Measurements from ENCODE around the gene DHX35. TPM values are rescaled to one million over a fixed set of nuclear protein-coding genes. Genes with fewer than 3 reads are reported as not detected.

DHX35 gene
- total RNA-seq, 1 donor from 2014 or later, result 9.5 TPM

- peaks cover 57% of the 10 kb centered on the region for H3K36me3 Mint-ChIP-seq (ENCODE audit: low read depth)
- no peak for ATAC-seq (ENCODE audit: low read depth)
These were observed 11.0 kb downstream of the DHX35 start for GRCh38 chr20:38973107-38973506.

GRCh38 chr20:38973645-38974044 is 11.5 kb downstream of the DHX35 start:
- no peak overlapping the region for H3K27ac Mint-ChIP-seq
- H3K4me1 Mint-ChIP-seq, result no peaks in the 10 kb centered on the region
- intact Hi-C loops (cut with micrococcal nuclease), result no loop called here
- ATAC-seq (ENCODE audit: low read depth) (no peak), DNase-seq (no peak)
- TF ChIP-seq, protein P1, sequence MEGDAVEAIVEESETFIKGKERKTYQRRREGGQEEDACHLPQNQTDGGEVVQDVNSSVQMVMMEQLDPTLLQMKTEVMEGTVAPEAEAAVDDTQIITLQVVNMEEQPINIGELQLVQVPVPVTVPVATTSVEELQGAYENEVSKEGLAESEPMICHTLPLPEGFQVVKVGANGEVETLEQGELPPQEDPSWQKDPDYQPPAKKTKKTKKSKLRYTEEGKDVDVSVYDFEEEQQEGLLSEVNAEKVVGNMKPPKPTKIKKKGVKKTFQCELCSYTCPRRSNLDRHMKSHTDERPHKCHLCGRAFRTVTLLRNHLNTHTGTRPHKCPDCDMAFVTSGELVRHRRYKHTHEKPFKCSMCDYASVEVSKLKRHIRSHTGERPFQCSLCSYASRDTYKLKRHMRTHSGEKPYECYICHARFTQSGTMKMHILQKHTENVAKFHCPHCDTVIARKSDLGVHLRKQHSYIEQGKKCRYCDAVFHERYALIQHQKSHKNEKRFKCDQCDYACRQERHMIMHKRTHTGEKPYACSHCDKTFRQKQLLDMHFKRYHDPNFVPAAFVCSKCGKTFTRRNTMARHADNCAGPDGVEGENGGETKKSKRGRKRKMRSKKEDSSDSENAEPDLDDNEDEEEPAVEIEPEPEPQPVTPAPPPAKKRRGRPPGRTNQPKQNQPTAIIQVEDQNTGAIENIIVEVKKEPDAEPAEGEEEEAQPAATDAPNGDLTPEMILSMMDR (IDR thresholded peaks at IDR 0.05), result no peak
- H3K36me3 Mint-ChIP-seq (ENCODE audit: low read depth), result peaks cover 57% of the 10 kb centered on the region
- ChIA-PET CTCF (no interaction called here), POLR2A (interaction anchor here (1.2 kb wide), 1 partner anchor 11 kb away, joined by 4 read pairs; the partner anchor contains the start of gene DHX35)
- no peak overlapping the region for H3K4me3 Mint-ChIP-seq
- H3K27me3 Mint-ChIP-seq, result no peaks in the 10 kb centered on the region
- H3K9me3 Mint-ChIP-seq, result no peaks in the 10 kb centered on the region

More at GRCh38 chr20:38973107-38973506, 11.0 kb downstream of the DHX35 start:
- intact Hi-C loops (cut with micrococcal nuclease), result no loop called here
- Mint-ChIP-seq H3K27me3 (no peaks in the 10 kb centered on the region), H3K27ac (no peak overlapping the region), H3K9me3 (no peaks in the 10 kb centered on the region), H3K4me3 (no peak overlapping the region), H3K4me1 (no peaks in the 10 kb centered on the region)
- ChIA-PET POLR2A (interaction anchor here (0.5 to 1.2 kb wide), 2 partner anchors 11 to 36 kb away, joined by 3 to 4 read pairs; partner anchors contain the start of gene DHX35), CTCF (no interaction called here)
- TF ChIP-seq, protein P1 (IDR thresholded peaks at IDR 0.05), result no peak
- DNase-seq, result no peak

DNA sequence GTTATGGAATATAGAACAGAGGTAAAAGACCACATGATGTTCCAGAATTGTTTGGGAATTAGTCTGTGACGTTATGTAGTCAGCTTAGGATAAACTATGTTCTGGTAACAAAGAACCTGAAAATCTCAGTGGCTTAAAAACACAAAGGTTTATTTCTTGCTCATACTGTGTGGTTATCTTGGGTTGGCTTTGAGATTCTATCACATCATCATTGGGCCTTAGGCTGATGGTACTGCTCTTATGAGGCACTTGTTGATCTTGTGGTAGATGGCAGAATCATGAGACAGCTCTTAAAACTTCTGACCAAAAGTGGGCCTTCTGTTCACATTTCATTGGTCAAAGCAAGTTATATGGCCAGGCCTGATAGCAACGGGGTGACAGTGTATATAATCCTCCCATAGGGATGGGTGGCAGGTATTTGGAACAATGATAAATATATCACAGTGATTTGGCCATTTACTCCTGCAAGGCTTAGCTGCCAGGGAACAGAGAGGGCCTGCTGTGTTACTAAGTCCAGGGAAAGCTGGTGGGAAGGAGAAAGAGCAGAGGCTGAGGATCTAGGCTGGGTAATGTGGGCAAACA is 13.5 kb downstream of the DHX35 start:
- POLR2A ChIA-PET, result no interaction called here
- intact Hi-C loops (cut with micrococcal nuclease), result no loop called here
- H3K9me3 Mint-ChIP-seq, result no peaks in the 10 kb centered on the region
- H3K4me1 Mint-ChIP-seq, result no peaks in the 10 kb centered on the region
- ATAC-seq (ENCODE audit: low read depth) (no peak), DNase-seq (no peak)
- TF ChIP-seq, protein P1 (IDR thresholded peaks at IDR 0.05), result no peak
- H3K27me3 Mint-ChIP-seq, result no peaks in the 10 kb centered on the region
- peaks cover 42% of the 10 kb centered on the region for H3K36me3 Mint-ChIP-seq (ENCODE audit: low read depth)
- H3K4me3 Mint-ChIP-seq, result no peak overlapping the region
- no peak overlapping the region for H3K27ac Mint-ChIP-seq
- CTCF ChIA-PET, result interaction anchor here (1.3 kb wide), 1 partner anchor 13 kb away, joined by 3 read pairs; no protein-coding TSS in a partner anchor

- no peaks in the 10 kb centered on the region for H3K9me3 Mint-ChIP-seq
- H3K27ac Mint-ChIP-seq, result no peak overlapping the region
- H3K4me1 Mint-ChIP-seq, result no peaks in the 10 kb centered on the region
- DNase-seq (no peak), ATAC-seq (ENCODE audit: low read depth) (no peak)
- CTCF ChIA-PET, result no interaction called here
- POLR2A ChIA-PET, result no interaction called here
- no peaks in the 10 kb centered on the region for H3K27me3 Mint-ChIP-seq
- peaks cover 26% of the 10 kb centered on the region for H3K36me3 Mint-ChIP-seq (ENCODE audit: low read depth)
- intact Hi-C loops (cut with micrococcal nuclease), result no loop called here
- TF ChIP-seq, protein P1 (IDR thresholded peaks at IDR 0.05), result no peak
- no peak overlapping the region for H3K4me3 Mint-ChIP-seq
These were observed 17.3 kb downstream of the DHX35 start for GRCh38 chr20:38979434-38979833.

DNA sequence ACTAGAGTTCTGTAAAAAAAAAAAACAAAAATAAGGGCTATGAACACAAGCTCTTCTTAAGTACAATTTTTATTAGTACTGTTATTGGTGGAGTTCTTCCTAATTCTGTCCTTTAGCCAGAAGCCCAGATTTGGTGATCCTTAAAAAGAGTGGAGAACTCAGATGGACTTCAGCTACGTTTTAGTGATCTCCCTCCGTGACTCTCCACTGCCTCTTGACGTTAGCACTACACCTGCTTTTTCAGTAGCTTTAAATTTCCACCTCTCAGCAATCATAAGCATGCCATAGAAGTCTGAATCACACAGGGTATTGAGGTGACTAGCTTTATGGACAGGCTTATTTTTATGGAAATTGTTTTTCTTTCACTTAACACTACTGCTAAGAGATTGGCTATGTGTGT is 17.7 kb downstream of the DHX35 start:
- intact Hi-C loops (cut with micrococcal nuclease), result no loop called here
- ATAC-seq (ENCODE audit: low read depth) (no peak), DNase-seq (no peak)
- H3K9me3 Mint-ChIP-seq, result no peaks in the 10 kb centered on the region
- H3K4me3 Mint-ChIP-seq, result no peak overlapping the region
- no peaks in the 10 kb centered on the region for H3K4me1 Mint-ChIP-seq
- ChIA-PET POLR2A (no interaction called here), CTCF (no interaction called here)
- no peak overlapping the region for H3K27ac Mint-ChIP-seq
- TF ChIP-seq, protein P1 (IDR thresholded peaks at IDR 0.05), result no peak
- H3K36me3 Mint-ChIP-seq (ENCODE audit: low read depth), result peaks cover 22% of the 10 kb centered on the region
- no peaks in the 10 kb centered on the region for H3K27me3 Mint-ChIP-seq
